GM11168 (cell line): Measurements from ENCODE around the gene SPEM2.
"Not testable (repeated sequence)": the region's sequence is repeated elsewhere in the genome, so short reads cannot be mapped to it uniquely, and the experiment has no call there.

Experiments
- in situ Hi-C: fragments of 300-500 bp; cut with MboI; formaldehyde crosslinking; loops from one replicate; pipeline ENCODE4 v1.12.0; 2022; ENCODE audit warnings: low sequenced_read_pairs; ENCODE audit not compliant: unreplicated experiment

Gene SPEM2

GRCh38 chr17:7468290-7468689 lies 42.9 kb downstream of the SPEM2 start:
- in situ Hi-C loops = no loop called here

- in situ Hi-C loops = no loop called here
Observed at GRCh38 chr17:7468804-7469389, 43.5 kb downstream of the SPEM2 start.

DNA sequence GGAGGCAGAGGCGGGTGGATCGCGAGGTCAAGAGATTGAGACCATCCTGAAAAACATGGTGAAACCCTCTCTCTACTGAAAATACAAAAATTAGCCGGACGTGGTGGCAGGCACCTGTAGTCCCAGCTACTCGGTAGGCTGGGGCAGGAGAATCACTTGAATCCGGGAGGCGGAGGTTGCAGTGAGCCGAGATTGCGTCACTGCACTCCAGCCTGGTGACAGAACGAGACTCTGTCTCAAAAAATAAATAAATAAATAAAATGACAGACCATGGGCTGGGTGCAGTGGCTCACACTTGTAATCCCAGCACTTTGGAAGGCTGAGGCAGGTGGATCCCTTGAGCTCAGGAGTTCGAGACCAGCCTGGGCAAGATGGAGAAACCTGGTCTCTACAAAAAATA lies 44.4 kb downstream of the SPEM2 start:
- in situ Hi-C loops = not testable (repeated sequence)

GRCh38 chr17:7470457-7470973 lies 45.1 kb downstream of the SPEM2 start:
- in situ Hi-C loops = not testable (repeated sequence)

DNA sequence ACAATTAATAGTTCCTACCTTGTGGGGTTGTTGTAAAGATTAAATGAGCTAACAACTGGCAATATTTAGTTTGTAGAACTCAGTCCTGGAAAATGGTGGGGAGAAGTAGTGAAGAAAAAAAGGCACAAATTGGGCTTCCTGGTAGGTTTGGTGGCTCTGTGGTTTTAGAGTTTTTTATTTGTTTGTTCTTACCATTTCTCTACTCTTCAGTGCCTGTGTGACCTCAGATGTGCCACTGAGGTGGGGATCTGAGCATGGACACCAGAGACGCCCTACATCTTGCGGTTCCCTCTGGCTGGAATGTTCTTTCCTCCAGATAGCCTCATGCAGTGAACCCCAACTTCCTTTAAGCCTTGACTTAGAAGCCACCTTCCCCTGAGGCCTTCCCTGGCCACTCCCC lies 46.3 kb downstream of the SPEM2 start:
- in situ Hi-C loops = no loop called here

DNA sequence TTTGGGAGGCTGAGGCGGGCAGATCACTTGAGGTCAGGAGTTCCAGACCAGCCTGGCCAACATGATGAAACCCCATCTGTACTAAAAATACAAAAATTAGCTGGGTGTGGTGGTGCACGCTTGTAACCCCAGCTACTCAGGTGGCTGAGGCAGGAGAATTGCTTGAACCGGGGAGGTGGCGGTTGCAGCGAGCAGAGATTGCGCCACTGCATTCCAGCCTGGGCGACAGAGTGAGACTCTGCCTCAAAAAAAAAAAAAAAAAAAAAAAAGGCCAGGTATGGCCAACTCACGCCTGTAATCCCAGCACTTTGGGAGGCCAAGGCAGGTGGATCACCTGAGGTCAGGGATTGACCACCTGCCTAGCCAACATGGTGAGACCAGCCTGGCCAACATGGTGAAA lies 49.4 kb downstream of the SPEM2 start:
- in situ Hi-C loops = not testable (repeated sequence)

- in situ Hi-C loops = no loop called here
Observed at GRCh38 chr17:7475764-7476422, 50.5 kb downstream of the SPEM2 start.

GRCh38 chr17:7476494-7476893 lies 51.1 kb downstream of the SPEM2 start:
- in situ Hi-C loops = no loop called here

DNA sequence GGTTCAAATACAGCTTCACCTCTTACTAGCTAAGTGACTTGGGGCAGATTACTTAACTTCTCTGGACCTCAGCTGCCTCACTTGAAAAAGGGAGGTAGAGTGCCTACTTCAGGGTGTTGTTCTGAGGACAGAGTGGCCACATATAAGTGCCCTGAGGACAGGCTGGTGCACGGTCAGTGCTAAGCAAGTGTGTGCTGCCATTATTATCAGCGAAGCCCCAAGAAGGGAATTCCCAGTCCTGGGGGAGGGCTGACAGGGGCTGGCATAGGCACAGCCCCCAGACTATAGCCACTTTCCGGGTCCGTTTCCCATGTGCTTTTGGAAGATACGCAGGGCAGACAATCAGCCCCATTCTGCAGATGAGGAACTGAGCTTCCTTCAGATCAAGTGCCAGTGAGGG lies 51.5 kb downstream of the SPEM2 start:
- in situ Hi-C loops = no loop called here
